Measurements from ENCODE around the gene NPHP1. TPM values are rescaled to one million over a fixed set of nuclear protein-coding genes. Genes with fewer than 3 reads are reported as not detected.

NPHP1 gene
- total and polyA plus RNA-seq, 2 of the 8 experiments (the other 6 are each of a cell fraction or from before 2014, with no cell fraction given): 1.4 to 2.8 TPM

DNA sequence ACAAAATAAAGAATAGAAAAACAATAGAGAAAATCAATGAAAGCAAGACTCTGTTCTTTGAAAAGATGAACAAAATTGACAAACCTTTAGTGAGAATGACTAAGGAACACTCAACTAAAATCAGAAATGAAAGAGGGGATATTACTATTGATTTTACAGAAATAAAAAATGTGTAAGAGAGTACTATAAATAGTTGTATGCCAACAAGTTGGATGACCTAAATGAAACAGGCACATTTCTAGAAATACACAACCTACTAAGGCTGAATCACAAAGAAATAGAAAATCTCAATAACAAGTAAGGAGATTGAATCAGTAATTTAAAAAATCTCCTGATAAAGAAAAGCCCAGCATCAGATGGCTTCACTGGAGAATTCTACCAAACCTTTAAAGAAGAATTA, 70.8 kb downstream of the NPHP1 start:
- Histone ChIP-seq H4K91ac (replicated peaks; ENCODE audit: insufficient read length, low read length) (no peak overlapping the region), H3K4me1 (replicated peaks in 1 of 4; ENCODE audit: control insufficient read depth in 3 of 4, insufficient read depth in 4 of 4, low read length in 3 of 4) (no peaks in the 10 kb centered on the region), H3K27ac (ENCODE audit: low read depth, low read length) (no peak overlapping the region), H3K9me3 (ENCODE audit: insufficient read depth in 2 of 2, low read depth in 1 of 2, low read length in 1 of 2) (no peaks in the 10 kb centered on the region), H3K9ac (replicated peaks in 1 of 4; ENCODE audit: extremely low read depth in 1 of 4, low read depth in 3 of 4, low read length in 3 of 4) (no peak overlapping the region), H3K36me3 (ENCODE audit: control insufficient read depth in 2 of 4, insufficient read depth in 4 of 4, low read length in 3 of 4) (no peaks in the 10 kb centered on the region), H2AFZ (ENCODE audit: low read length) (no peak overlapping the region), H3K23ac (ENCODE audit: insufficient read length) (no peak overlapping the region), H4K8ac (ENCODE audit: extremely low read depth, insufficient read depth, low read length) (no peak overlapping the region), H3K4me3 (ENCODE audit: extremely low read depth in 1 of 4, insufficient read depth in 2 of 4, low read depth in 3 of 4, low read length in 4 of 4) (no peak overlapping the region), H4K20me1 (replicated peaks in 1 of 2; ENCODE audit: control insufficient read depth in 1 of 2, insufficient read depth in 2 of 2, low read length in 2 of 2) (no peaks in the 10 kb centered on the region), H3K4me2 (ENCODE audit: insufficient read depth in 1 of 2, low read depth in 2 of 2, low read length in 2 of 2) (no peak overlapping the region), H3K79me2 (ENCODE audit: control insufficient read depth in 1 of 2, insufficient read depth in 2 of 2, low read length in 2 of 2) (no peaks in the 10 kb centered on the region), H2BK120ac (replicated peaks; ENCODE audit: low read depth, low read length) (no peak overlapping the region), H2BK12ac (ENCODE audit: low read depth, low read length) (no peak overlapping the region), H4K5ac (ENCODE audit: insufficient read length, low read depth, low read length) (no peak overlapping the region), H3K23me2 (ENCODE audit: low read depth, low read length) (no peaks in the 10 kb centered on the region), H2BK20ac (ENCODE audit: low read length) (no peak overlapping the region), H2BK5ac (ENCODE audit: low read depth, low read length) (no peak overlapping the region), H3K14ac (ENCODE audit: insufficient read length) (no peak overlapping the region), H2BK15ac (ENCODE audit: low read length) (no peak overlapping the region), H3K79me1 (ENCODE audit: low read depth, low read length) (no peaks in the 10 kb centered on the region), H3K18ac (ENCODE audit: extremely low read depth, low read length) (no peak overlapping the region), H3K27me3 (replicated peaks in 1 of 4; ENCODE audit: control insufficient read depth in 3 of 4, extremely low read depth in 1 of 4, insufficient read depth in 3 of 4, low read length in 3 of 4) (no peaks in the 10 kb centered on the region), H2AK5ac (ENCODE audit: low read depth, low read length) (no peak overlapping the region), H3K56ac (replicated peaks; ENCODE audit: insufficient read length, low read depth, low read length) (no peak overlapping the region), H3K4ac (replicated peaks; ENCODE audit: insufficient read length, low read depth, low read length) (no peak overlapping the region)
- DNase-seq (ENCODE audit: low read depth in 1 of 2, low spot score in 2 of 2) (no peak), FAIRE-seq (no peak)
- ChIA-PET POLR2A (ENCODE audit: partially characterized antibody) (no interaction called here), CTCF (ENCODE audit: partially characterized antibody) (interaction anchor here (1.4 to 1.7 kb wide), 2 partner anchors 18 to 21 kb away, joined by 3 to 5 read pairs; no protein-coding TSS in a partner anchor)
- TF ChIP-seq CTBP2 (IDR thresholded peaks at IDR 0.05; ENCODE audit: borderline replicate concordance, insufficient read depth, insufficient read length, low read length): no peak
- TF ChIP-seq MAFK (IDR thresholded peaks at IDR 0.05; ENCODE audit: low read depth, low read length): no peak
- TF ChIP-seq CEBPB (IDR thresholded peaks at IDR 0.05; ENCODE audit: low read depth, low read length): no peak
- TF ChIP-seq JUN (IDR thresholded peaks at IDR 0.05; ENCODE audit: low read depth, low read length): no peak
- TF ChIP-seq POLR2A (IDR thresholded peaks at IDR 0.05; ENCODE audit: control extremely low read depth in 1 of 2, low read depth in 2 of 2, low read length in 2 of 2): no peak
- no peak for TF ChIP-seq HDAC2 (IDR thresholded peaks at IDR 0.05; ENCODE audit: borderline replicate concordance in 1 of 2, low read depth in 2 of 2, low read length in 2 of 2)
- TF ChIP-seq RBBP5 (IDR thresholded peaks at IDR 0.05; ENCODE audit: borderline replicate concordance, low read depth, low read length): no peak
- TF ChIP-seq, protein P1, sequence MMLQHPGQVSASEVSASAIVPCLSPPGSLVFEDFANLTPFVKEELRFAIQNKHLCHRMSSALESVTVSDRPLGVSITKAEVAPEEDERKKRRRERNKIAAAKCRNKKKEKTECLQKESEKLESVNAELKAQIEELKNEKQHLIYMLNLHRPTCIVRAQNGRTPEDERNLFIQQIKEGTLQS (IDR thresholded peaks at IDR 0.05; ENCODE audit: insufficient read depth, low read depth, low read length): no peak
